ENCODE data around the gene RNU6-1. TPM values are rescaled to one million over a fixed set of nuclear protein-coding genes. Genes with fewer than 3 reads are reported as not detected.

The RNU6-1 gene
- total RNA-seq, 4 donors from 2014 or later = not detected

DNA sequence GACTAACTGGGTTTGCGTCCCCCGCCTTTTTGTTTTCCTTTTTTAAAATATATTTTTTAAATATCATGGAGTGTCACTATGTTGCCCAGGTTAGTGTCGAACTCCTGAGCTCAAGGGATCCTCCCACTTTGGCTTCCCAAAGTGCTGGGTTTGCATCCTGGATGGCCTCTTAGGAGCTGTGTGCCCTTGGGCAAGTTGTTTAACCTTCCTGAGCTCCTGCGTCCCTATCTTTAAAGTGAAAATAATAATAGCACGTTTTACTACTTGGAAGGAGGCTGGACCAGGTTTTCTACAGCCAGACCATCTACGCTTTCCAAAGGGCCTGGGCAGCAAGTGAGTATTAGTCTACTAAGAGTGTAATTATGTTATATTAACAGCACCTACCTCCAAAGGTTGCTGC lies 44.2 kb upstream of the RNU6-1 start:
- Histone ChIP-seq H3K27ac (peak overlapping the region; percentile 69 to 84 (median 81)), H3K4me3 (peak overlapping the region in 3 of 4 donors; percentile 38 to 69 (median 53)), H3K36me3 (no peaks in the 10 kb centered on the region), H3K9me3 (no peaks in the 10 kb centered on the region), H3K4me1 (peaks cover 4 to 37% (median 12%) of the 10 kb centered on the region in 3 donors), H3K27me3 (no peaks in the 10 kb centered on the region)
- no peak for DNase-seq
- TF ChIP-seq, protein P1, sequence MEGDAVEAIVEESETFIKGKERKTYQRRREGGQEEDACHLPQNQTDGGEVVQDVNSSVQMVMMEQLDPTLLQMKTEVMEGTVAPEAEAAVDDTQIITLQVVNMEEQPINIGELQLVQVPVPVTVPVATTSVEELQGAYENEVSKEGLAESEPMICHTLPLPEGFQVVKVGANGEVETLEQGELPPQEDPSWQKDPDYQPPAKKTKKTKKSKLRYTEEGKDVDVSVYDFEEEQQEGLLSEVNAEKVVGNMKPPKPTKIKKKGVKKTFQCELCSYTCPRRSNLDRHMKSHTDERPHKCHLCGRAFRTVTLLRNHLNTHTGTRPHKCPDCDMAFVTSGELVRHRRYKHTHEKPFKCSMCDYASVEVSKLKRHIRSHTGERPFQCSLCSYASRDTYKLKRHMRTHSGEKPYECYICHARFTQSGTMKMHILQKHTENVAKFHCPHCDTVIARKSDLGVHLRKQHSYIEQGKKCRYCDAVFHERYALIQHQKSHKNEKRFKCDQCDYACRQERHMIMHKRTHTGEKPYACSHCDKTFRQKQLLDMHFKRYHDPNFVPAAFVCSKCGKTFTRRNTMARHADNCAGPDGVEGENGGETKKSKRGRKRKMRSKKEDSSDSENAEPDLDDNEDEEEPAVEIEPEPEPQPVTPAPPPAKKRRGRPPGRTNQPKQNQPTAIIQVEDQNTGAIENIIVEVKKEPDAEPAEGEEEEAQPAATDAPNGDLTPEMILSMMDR (IDR thresholded peaks at IDR 0.05) = no peak
- no peak for TF ChIP-seq POLR2A (IDR thresholded peaks at IDR 0.05)
- WGBS, 2 donors = 71 to 73% methylated on average over 6 of the region's 6 CpGs
- intact Hi-C loops (cut with DNase I) = no loop called here

DNA sequence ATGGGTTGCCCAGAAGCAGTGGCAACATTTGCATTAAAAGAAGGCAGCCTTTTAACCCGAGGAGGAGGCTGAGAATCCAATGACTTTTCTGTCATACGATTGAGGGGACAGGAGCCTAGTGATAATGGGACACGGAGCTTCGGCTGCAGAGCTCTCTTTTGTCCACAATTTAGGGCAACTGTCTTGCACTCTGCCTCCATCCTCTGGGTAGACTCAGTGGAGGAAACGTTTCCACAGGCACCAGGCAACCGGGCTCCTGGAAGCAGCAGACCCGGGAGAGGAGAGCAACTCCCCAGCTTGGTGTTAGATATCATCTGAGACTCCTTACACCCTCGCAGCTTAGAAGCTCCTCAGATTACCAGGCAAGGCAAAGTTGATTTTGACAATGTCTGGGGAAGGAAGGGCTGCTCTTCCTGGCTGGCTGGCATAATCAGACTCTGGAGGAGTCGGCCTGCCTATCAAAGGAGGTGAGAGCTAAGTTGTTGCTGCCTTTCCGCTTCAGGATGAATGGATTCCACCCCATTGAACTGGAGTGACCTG lies 43.5 kb upstream of the RNU6-1 start:
- no peaks in the 10 kb centered on the region for H3K27me3 ChIP-seq
- H3K9me3 ChIP-seq = no peaks in the 10 kb centered on the region
- no peaks in the 10 kb centered on the region for H3K36me3 ChIP-seq
- TF ChIP-seq, protein P1 (IDR thresholded peaks at IDR 0.05) = no peak
- TF ChIP-seq POLR2A (IDR thresholded peaks at IDR 0.05) = no peak
- intact Hi-C loops (cut with DNase I) = no loop called here
- no peak for DNase-seq
- no peak overlapping the region for H3K4me3 ChIP-seq
- H3K27ac ChIP-seq = peak overlapping the region in 2 of 4 donors; percentile 79 to 83
- 76 to 77% methylated on average over 8 to 9 of the region's 10 CpGs for WGBS, 2 donors
- peaks cover 4 to 37% (median 12%) of the 10 kb centered on the region in 3 donors for H3K4me1 ChIP-seq

DNA sequence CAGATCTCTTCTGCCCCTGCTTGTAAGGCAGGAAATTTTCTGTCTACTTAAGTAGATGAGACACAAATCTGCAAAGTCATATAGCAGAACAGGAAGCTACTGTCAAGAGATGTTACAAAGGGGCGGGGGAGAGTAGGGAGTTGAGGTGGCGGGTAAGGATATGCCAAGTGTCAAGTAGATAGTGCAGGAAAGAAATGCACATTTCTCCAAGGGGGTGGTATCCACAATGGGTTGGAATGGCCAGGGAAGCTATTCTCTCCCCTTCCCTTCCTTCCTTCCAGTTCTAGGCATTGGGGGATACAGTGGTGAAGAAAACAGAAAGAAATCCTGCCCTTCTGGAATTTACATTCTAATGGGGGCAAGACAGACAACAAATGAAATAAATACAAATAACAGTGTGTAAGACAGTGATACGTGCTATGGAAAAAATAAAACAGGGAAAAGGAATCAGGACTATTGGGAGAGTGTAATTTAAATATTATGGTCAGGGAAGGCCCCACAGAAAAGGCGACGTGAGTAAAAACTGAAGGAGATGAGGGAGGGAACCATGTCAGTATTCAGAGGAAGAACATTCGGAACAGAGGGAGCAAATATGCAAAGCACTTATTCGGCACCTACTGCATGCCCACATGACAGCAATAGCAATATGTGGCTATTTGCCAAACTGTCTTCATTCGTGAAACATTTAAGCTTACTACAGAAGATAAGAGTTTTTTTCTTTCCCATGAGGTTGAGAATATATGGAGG lies 42.8 kb upstream of the RNU6-1 start:
- Histone ChIP-seq H3K9me3 (no peaks in the 10 kb centered on the region), H3K4me3 (no peak overlapping the region), H3K4me1 (peaks cover 4 to 37% (median 12%) of the 10 kb centered on the region in 3 donors), H3K36me3 (no peaks in the 10 kb centered on the region), H3K27me3 (no peaks in the 10 kb centered on the region), H3K27ac (peak overlapping the region in 3 of 4 donors; percentile 21 to 83 (median 79))
- 75 to 80% methylated on average over 8 of the region's 8 CpGs for WGBS, 2 donors
- DNase-seq = no peak
- intact Hi-C loops (cut with DNase I) = no loop called here
- no peak for TF ChIP-seq POLR2A (IDR thresholded peaks at IDR 0.05)
- TF ChIP-seq, protein P1 (IDR thresholded peaks at IDR 0.05) = no peak

DNA sequence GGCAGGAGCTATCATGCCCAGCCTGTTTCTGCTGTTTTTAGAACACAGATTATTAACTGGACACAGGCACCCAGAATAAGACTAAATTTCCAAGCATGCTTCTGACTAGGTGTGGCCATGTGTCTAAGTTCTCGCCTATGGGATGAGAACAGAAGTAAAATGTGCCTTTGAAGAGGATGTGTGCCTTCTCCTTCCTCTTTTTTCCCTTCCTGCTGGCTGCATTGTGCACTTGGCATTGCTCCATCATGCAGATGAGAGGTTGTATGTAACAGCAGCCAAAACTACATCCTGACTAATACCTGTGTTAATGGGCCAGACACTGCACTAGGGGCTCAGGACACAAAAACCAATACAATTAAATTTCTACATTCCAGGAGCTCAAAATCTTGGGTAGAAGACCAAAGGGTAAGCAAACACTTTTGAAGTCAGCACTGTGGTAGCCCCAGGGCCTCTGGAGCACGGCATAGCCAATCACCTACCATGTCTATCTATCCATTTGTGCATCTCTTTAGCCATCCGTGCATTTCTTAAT lies 40.9 kb upstream of the RNU6-1 start:
- intact Hi-C loops (cut with DNase I) = no loop called here
- Histone ChIP-seq H3K27me3 (no peaks in the 10 kb centered on the region), H3K27ac (peak overlapping the region in 2 of 4 donors; percentile 16 to 25), H3K4me3 (no peak overlapping the region), H3K4me1 (peaks cover 4 to 36% (median 12%) of the 10 kb centered on the region in 3 donors), H3K36me3 (no peaks in the 10 kb centered on the region), H3K9me3 (no peaks in the 10 kb centered on the region)
- no peak for TF ChIP-seq POLR2A (IDR thresholded peaks at IDR 0.05)
- TF ChIP-seq, protein P1 (IDR thresholded peaks at IDR 0.05) = no peak
- no peak for DNase-seq
- whole genome bisulfite sequencing, 2 donors = 23 to 30% methylated on average over 3 of the region's 3 CpGs
